ENCODE measurements around the gene FNBP1L. TPM values are rescaled to one million over a fixed set of nuclear protein-coding genes. Genes with fewer than 3 reads are reported as not detected.

The FNBP1L gene
- total RNA-seq, 1 donor from 2014 or later = 57.8 TPM

GRCh38 chr1:93601686-93602085 lies 153.8 kb downstream of the FNBP1L start:
- H3K27me3 Mint-ChIP-seq (ENCODE audit: low read depth, unreplicated experiment) = no peaks in the 10 kb centered on the region
- no peak overlapping the region for H3K4me3 Mint-ChIP-seq (ENCODE audit: unreplicated experiment)
- Histone ChIP-seq H3K4me3 (ENCODE audit: insufficient read depth, low read depth, low read length) (no peak overlapping the region), H3K36me3 (ENCODE audit: insufficient read depth, low read length) (no peaks in the 10 kb centered on the region), H2AFZ (ENCODE audit: low read depth, low read length) (no peak overlapping the region), H3K9me3 (ENCODE audit: insufficient read depth, low read depth, low read length) (no peaks in the 10 kb centered on the region), H3K27me3 (ENCODE audit: insufficient read depth, low read length) (no peaks in the 10 kb centered on the region), H3K79me2 (ENCODE audit: insufficient read depth, low read length) (peaks cover 96% of the 10 kb centered on the region), H3K9ac (ENCODE audit: low read length) (no peak overlapping the region), H4K20me1 (ENCODE audit: insufficient read depth, low read length) (peaks cover 90% of the 10 kb centered on the region), H3K4me1 (ENCODE audit: insufficient read depth, low read length) (peaks cover 29% of the 10 kb centered on the region), H3K4me2 (ENCODE audit: low read length) (no peak overlapping the region), H3K27ac (ENCODE audit: low read depth, low read length) (no peak overlapping the region)
- FAIRE-seq (no peak), DNase-seq (ENCODE audit: low read depth) (no peak)
- peaks cover 28% of the 10 kb centered on the region for H3K4me1 Mint-ChIP-seq (ENCODE audit: low read depth, unreplicated experiment)
- peaks cover 5% of the 10 kb centered on the region for H3K36me3 Mint-ChIP-seq (ENCODE audit: low read depth, unreplicated experiment)
- TF ChIP-seq EZH2 (IDR thresholded peaks at IDR 0.05; ENCODE audit: insufficient read depth, low read length) = no peak
- TF ChIP-seq CTCF (IDR thresholded peaks at IDR 0.05; ENCODE audit: insufficient read depth, low read depth, low read length) = no peak
- H3K9me3 Mint-ChIP-seq (ENCODE audit: unreplicated experiment) = no peaks in the 10 kb centered on the region
- H3K27ac Mint-ChIP-seq (ENCODE audit: unreplicated experiment) = no peak overlapping the region

- peaks cover 31% of the 10 kb centered on the region for H3K4me1 ChIP-seq (ENCODE audit: insufficient read depth, low read length)
- H3K79me2 ChIP-seq (ENCODE audit: insufficient read depth, low read length) = peaks cover 96% of the 10 kb centered on the region
- no peak overlapping the region for H3K4me2 ChIP-seq (ENCODE audit: low read length)
- Mint-ChIP-seq H3K4me3 (ENCODE audit: unreplicated experiment) (no peak overlapping the region), H3K9me3 (ENCODE audit: unreplicated experiment) (no peaks in the 10 kb centered on the region), H3K4me1 (ENCODE audit: low read depth, unreplicated experiment) (peaks cover 29% of the 10 kb centered on the region), H3K27me3 (ENCODE audit: low read depth, unreplicated experiment) (no peaks in the 10 kb centered on the region), H3K36me3 (ENCODE audit: low read depth, unreplicated experiment) (peaks cover 5% of the 10 kb centered on the region), H3K27ac (ENCODE audit: unreplicated experiment) (no peak overlapping the region)
- no peak overlapping the region for H3K27ac ChIP-seq (ENCODE audit: low read depth, low read length)
- H4K20me1 ChIP-seq (ENCODE audit: insufficient read depth, low read length) = peaks cover 90% of the 10 kb centered on the region
- H2AFZ ChIP-seq (ENCODE audit: low read depth, low read length) = no peak overlapping the region
- FAIRE-seq (no peak), DNase-seq (ENCODE audit: low read depth) (no peak)
- no peak overlapping the region for H3K9ac ChIP-seq (ENCODE audit: low read length)
- H3K4me3 ChIP-seq (ENCODE audit: insufficient read depth, low read depth, low read length) = no peak overlapping the region
- TF ChIP-seq EZH2 (IDR thresholded peaks at IDR 0.05; ENCODE audit: insufficient read depth, low read length) (no peak), CTCF (IDR thresholded peaks at IDR 0.05; ENCODE audit: insufficient read depth, low read depth, low read length) (no peak)
- no peaks in the 10 kb centered on the region for H3K27me3 ChIP-seq (ENCODE audit: insufficient read depth, low read length)
- no peaks in the 10 kb centered on the region for H3K9me3 ChIP-seq (ENCODE audit: insufficient read depth, low read depth, low read length)
- no peaks in the 10 kb centered on the region for H3K36me3 ChIP-seq (ENCODE audit: insufficient read depth, low read length)
Measured at GRCh38 chr1:93602101-93602500, 154.2 kb downstream of the FNBP1L start.

GRCh38 chr1:93603106-93603505 lies 155.2 kb downstream of the FNBP1L start:
- Histone ChIP-seq H3K9me3 (ENCODE audit: insufficient read depth, low read depth, low read length) (no peaks in the 10 kb centered on the region), H3K4me2 (ENCODE audit: low read length) (no peak overlapping the region), H3K27ac (ENCODE audit: low read depth, low read length) (no peak overlapping the region), H4K20me1 (ENCODE audit: insufficient read depth, low read length) (peaks cover 90% of the 10 kb centered on the region), H3K36me3 (ENCODE audit: insufficient read depth, low read length) (no peaks in the 10 kb centered on the region), H3K27me3 (ENCODE audit: insufficient read depth, low read length) (no peaks in the 10 kb centered on the region), H3K4me3 (ENCODE audit: insufficient read depth, low read depth, low read length) (no peak overlapping the region), H2AFZ (ENCODE audit: low read depth, low read length) (no peak overlapping the region), H3K4me1 (ENCODE audit: insufficient read depth, low read length) (peaks cover 41% of the 10 kb centered on the region), H3K79me2 (ENCODE audit: insufficient read depth, low read length) (peaks cover 96% of the 10 kb centered on the region), H3K9ac (ENCODE audit: low read length) (no peak overlapping the region)
- Mint-ChIP-seq H3K4me3 (ENCODE audit: unreplicated experiment) (no peak overlapping the region), H3K27ac (ENCODE audit: unreplicated experiment) (no peak overlapping the region), H3K27me3 (ENCODE audit: low read depth, unreplicated experiment) (no peaks in the 10 kb centered on the region), H3K9me3 (ENCODE audit: unreplicated experiment) (no peaks in the 10 kb centered on the region), H3K36me3 (ENCODE audit: low read depth, unreplicated experiment) (peaks cover 7% of the 10 kb centered on the region), H3K4me1 (ENCODE audit: low read depth, unreplicated experiment) (peaks cover 37% of the 10 kb centered on the region)
- no peak for TF ChIP-seq EZH2 (IDR thresholded peaks at IDR 0.05; ENCODE audit: insufficient read depth, low read length)
- no peak for TF ChIP-seq CTCF (IDR thresholded peaks at IDR 0.05; ENCODE audit: insufficient read depth, low read depth, low read length)
- no peak for FAIRE-seq
- no peak for DNase-seq (ENCODE audit: low read depth)

Measured in astrocyte (in vitro differentiated cells and primary cell).